C4-2B (cell line): ENCODE data around the gene RPS29.
A peak's percentile ranks its signal among the peaks of the same experiment; 100 is the strongest.

Experiments
- H3K27ac ChIP-seq: fragments of 450-650 bp; 2 replicates; pipeline ENCODE4 v1.5.1; 2017
- CTCF ChIP-seq: fragments of 450-650 bp; conservative IDR thresholded peaks from 2 replicates; pipeline ENCODE4 v1.5.1; 2017; ENCODE audit warnings: mild to moderate bottlenecking
- ZFX ChIP-seq: fragments of 450-650 bp; IDR thresholded peaks from 2 replicates; pipeline ENCODE4 v1.6.1; 2017

The RPS29 gene

GRCh38 chr14:49553106-49553505 lies 33.1 kb downstream of the RPS29 start:
- TF ChIP-seq ZFX: no peak
- TF ChIP-seq CTCF: no peak

GRCh38 chr14:49551569-49551968 lies 34.6 kb downstream of the RPS29 start:
- TF ChIP-seq CTCF (no peak), ZFX (no peak)
- H3K27ac ChIP-seq: no peak overlapping the region

More at GRCh38 chr14:49553106-49553505, 33.1 kb downstream of the RPS29 start:
- H3K27ac ChIP-seq: no peak overlapping the region

GRCh38 chr14:49550286-49551184 lies 35.6 kb downstream of the RPS29 start:
- TF ChIP-seq CTCF (peak; percentile 49), ZFX (no peak)
- no peak overlapping the region for H3K27ac ChIP-seq

- H3K27ac ChIP-seq: no peak overlapping the region
- no peak for TF ChIP-seq CTCF
- TF ChIP-seq ZFX: no peak
These were observed 36.3 kb downstream of the RPS29 start for GRCh38 chr14:49549881-49550280.

GRCh38 chr14:49549446-49549845 lies 36.7 kb downstream of the RPS29 start:
- TF ChIP-seq ZFX (no peak), CTCF (no peak)

GRCh38 chr14:49546766-49547165 lies 39.4 kb downstream of the RPS29 start:
- no peak overlapping the region for H3K27ac ChIP-seq
- TF ChIP-seq ZFX (no peak), CTCF (no peak)

More at GRCh38 chr14:49549446-49549845, 36.7 kb downstream of the RPS29 start:
- no peak overlapping the region for H3K27ac ChIP-seq

- H3K27ac ChIP-seq: no peak overlapping the region
- no peak for TF ChIP-seq CTCF
- no peak for TF ChIP-seq ZFX
These were observed 40.5 kb downstream of the RPS29 start for GRCh38 chr14:49545716-49546115.
